H1 (cell line): ENCODE results near the gene FOXO1. TPM values are rescaled to one million over a fixed set of nuclear protein-coding genes. Genes with fewer than 3 reads are reported as not detected.

Source experiments
- CTCF ChIA-PET: fragments of 300-600 bp; sonication (Branson Sonifier 250); formaldehyde crosslinking; loops from one replicate; lab custom pipeline; 2021; ENCODE audit not compliant: partially characterized antibody; lab: Charles Lee
- POLR2A ChIA-PET: fragments of 300-600 bp; sonication (Branson Sonifier 250); formaldehyde crosslinking; loops from one replicate; lab custom pipeline; 2021; ENCODE audit warnings: inconsistent platforms; ENCODE audit not compliant: partially characterized antibody; lab: Charles Lee
- DNase-seq, 2 experiments: peaks; one replicate each; pipeline versions ENCODE4 v3.0.0 to v3.0.0-alpha.2; 2010 to 2022; ENCODE audit warnings: low spot score in 2 of 2, low read depth in 1 of 2, mixed read lengths in 1 of 2
- FAIRE-seq: peaks from 2 replicates; lab custom pipeline; 2011; peaks lifted over from hg19 to GRCh38; lab: Jason Lieb, UNC
- H2AFZ ChIP-seq: 2 replicates; pipeline ENCODE4 v1.8.1; 2012; ENCODE audit warnings: low read length, inconsistent platforms
- H2AK5ac ChIP-seq: 2 replicates; pipeline ENCODE4 v1.6.1; 2013; ENCODE audit warnings: low read depth, low read length
- H2BK120ac ChIP-seq: replicated peaks from 2 replicates; pipeline ENCODE3; 2013; ENCODE audit warnings: low read depth, low read length, inconsistent platforms
- H2BK12ac ChIP-seq: 2 replicates; pipeline ENCODE4 v1.6.1; 2013; ENCODE audit warnings: low read depth, low read length
- H2BK15ac ChIP-seq: 2 replicates; pipeline ENCODE4 v1.6.1; 2013; ENCODE audit warnings: low read length
- H2BK20ac ChIP-seq: 2 replicates; pipeline ENCODE4 v1.6.1; 2013; ENCODE audit warnings: low read length
- H2BK5ac ChIP-seq: 2 replicates; pipeline ENCODE4 v1.6.1; 2013; ENCODE audit warnings: low read depth, low read length
- H3K14ac ChIP-seq: 2 replicates; pipeline ENCODE4 v1.6.1; 2013; ENCODE audit warnings: inconsistent platforms; ENCODE audit not compliant: insufficient read length
- H3K18ac ChIP-seq: 2 replicates; pipeline ENCODE4 v1.6.1; 2013; ENCODE audit warnings: low read length; ENCODE audit errors: extremely low read depth
- H3K23ac ChIP-seq: 2 replicates; pipeline ENCODE4 v1.6.1; 2013; ENCODE audit warnings: inconsistent platforms; ENCODE audit not compliant: insufficient read length
- H3K23me2 ChIP-seq: 2 replicates; pipeline ENCODE4 v1.6.1; 2013; ENCODE audit warnings: low read depth, low read length
- H3K27ac ChIP-seq: 2 replicates; pipeline ENCODE4 v1.6.1; 2011; ENCODE audit warnings: low read depth, low read length, inconsistent platforms
- H3K27me3 ChIP-seq, 4 experiments: replicated peaks in 1 of 4; 1 replicate in 1 of 4; 2 replicates in 3 of 4; pipeline versions ENCODE4 v1.6.1 to v1.8.1; 2011 to 2013; ENCODE audit warnings: low read length in 3 of 4, mild to moderate bottlenecking in 3 of 4, inconsistent platforms in 2 of 4, mixed read lengths in 2 of 4, moderate library complexity in 1 of 4; ENCODE audit not compliant: control insufficient read depth in 3 of 4, insufficient read depth in 3 of 4; ENCODE audit errors: extremely low read depth in 1 of 4
- H3K36me3 ChIP-seq, 4 experiments: 2 replicates each; pipeline versions ENCODE4 v1.6.1 to v1.8.1; 2011 to 2013; ENCODE audit warnings: mild to moderate bottlenecking in 4 of 4, low read length in 3 of 4, moderate library complexity in 2 of 4, control low read depth in 1 of 4, inconsistent platforms in 1 of 4; ENCODE audit not compliant: insufficient read depth in 4 of 4, control insufficient read depth in 2 of 4
- H3K4ac ChIP-seq: replicated peaks from 2 replicates; pipeline ENCODE3; 2013; ENCODE audit warnings: low read length, low read depth, mixed read lengths, inconsistent platforms; ENCODE audit not compliant: insufficient read length
- H3K4me1 ChIP-seq, 4 experiments: replicated peaks in 1 of 4; 1 replicate in 1 of 4; 2 replicates in 3 of 4; pipeline versions ENCODE4 v1.6.1 to v1.8.1; 2011 to 2013; ENCODE audit warnings: low read length in 3 of 4, inconsistent platforms in 2 of 4, mixed read lengths in 1 of 4; ENCODE audit not compliant: insufficient read depth in 4 of 4, control insufficient read depth in 3 of 4
- H3K4me2 ChIP-seq, 2 experiments: 2 replicates each; pipeline versions ENCODE4 v1.6.1 to v1.8.1; 2011 to 2013; ENCODE audit warnings: low read depth in 2 of 2, low read length in 2 of 2, control low read depth in 1 of 2, inconsistent platforms in 1 of 2, mild to moderate bottlenecking in 1 of 2; ENCODE audit not compliant: insufficient read depth in 1 of 2
- H3K4me3 ChIP-seq, 4 experiments: fragments of 200-600, 300-600 bp in 1 of 4; sonication (generic), shearing (Covaris generic), sonication (Bioruptor Twin) in 1 of 4; 2 replicates each; pipeline versions ENCODE4 v1.5.1 to v1.8.1; 2011 to 2016; ENCODE audit warnings: low read length in 4 of 4, low read depth in 3 of 4, control low read depth in 2 of 4, inconsistent platforms in 2 of 4, mild to moderate bottlenecking in 2 of 4, mixed read lengths in 1 of 4, moderate library complexity in 1 of 4; ENCODE audit not compliant: insufficient read depth in 2 of 4; ENCODE audit errors: extremely low read depth in 1 of 4
- H3K56ac ChIP-seq: replicated peaks from 2 replicates; pipeline ENCODE3; 2013; ENCODE audit warnings: low read depth, mild to moderate bottlenecking, mixed read lengths, low read length, inconsistent platforms; ENCODE audit not compliant: insufficient read length
- H3K79me1 ChIP-seq: 2 replicates; pipeline ENCODE4 v1.6.1; 2013; ENCODE audit warnings: low read depth, low read length, control low read depth
- H3K79me2 ChIP-seq, 2 experiments: 2 replicates each; pipeline versions ENCODE4 v1.6.1 to v1.8.1; 2012 to 2013; ENCODE audit warnings: low read length in 2 of 2, mild to moderate bottlenecking in 2 of 2, inconsistent platforms in 1 of 2; ENCODE audit not compliant: insufficient read depth in 2 of 2, control insufficient read depth in 1 of 2
- H3K9ac ChIP-seq, 4 experiments: replicated peaks in 1 of 4; 1 replicate in 1 of 4; 2 replicates in 3 of 4; pipeline versions ENCODE4 v1.6.1 to v1.8.1; 2011 to 2013; ENCODE audit warnings: low read depth in 3 of 4, low read length in 3 of 4, control low read depth in 2 of 4, mild to moderate bottlenecking in 2 of 4, moderate library complexity in 2 of 4, inconsistent platforms in 1 of 4; ENCODE audit errors: extremely low read depth in 1 of 4
- H3K9me3 ChIP-seq, 2 experiments: 2 replicates each; pipeline versions ENCODE4 v1.6.1 to v1.8.1; 2012 to 2013; ENCODE audit warnings: mild to moderate bottlenecking in 2 of 2, moderate library complexity in 2 of 2, control low read depth in 1 of 2, inconsistent platforms in 1 of 2, low read depth in 1 of 2, low read length in 1 of 2, mixed read lengths in 1 of 2; ENCODE audit not compliant: insufficient read depth in 2 of 2
- H4K20me1 ChIP-seq, 2 experiments: replicated peaks in 1 of 2; 2 replicates each; pipeline versions ENCODE3 to v1.8.1; 2011 to 2013; ENCODE audit warnings: inconsistent platforms in 2 of 2, low read length in 2 of 2, mild to moderate bottlenecking in 1 of 2; ENCODE audit not compliant: insufficient read depth in 2 of 2, control insufficient read depth in 1 of 2
- H4K5ac ChIP-seq: 2 replicates; pipeline ENCODE4 v1.6.1; 2013; ENCODE audit warnings: low read length, low read depth, mixed read lengths, inconsistent platforms; ENCODE audit not compliant: insufficient read length
- H4K8ac ChIP-seq: 2 replicates; pipeline ENCODE4 v1.8.0; 2013; ENCODE audit warnings: mild to moderate bottlenecking, moderate library complexity, low read length, inconsistent platforms; ENCODE audit not compliant: insufficient read depth; ENCODE audit errors: extremely low read depth
- H4K91ac ChIP-seq: replicated peaks from 2 replicates; pipeline ENCODE3; 2013; ENCODE audit warnings: low read length, mixed read lengths, inconsistent platforms; ENCODE audit not compliant: insufficient read length
- BACH1 ChIP-seq: IDR thresholded peaks from 2 replicates; pipeline ENCODE4 v1.6.1; 2012; ENCODE audit warnings: low read length, improper control_type of control experiment
- BCL11A ChIP-seq, 2 experiments: IDR thresholded peaks; one replicate each; pipeline ENCODE4 v1.6.1; 2011; ENCODE audit warnings: low read depth in 2 of 2, low read length in 2 of 2, mild to moderate bottlenecking in 2 of 2
- CHD1 ChIP-seq: IDR thresholded peaks from 2 replicates; pipeline ENCODE4 v1.6.1; 2012; ENCODE audit warnings: low read depth, low read length, improper control_type of control experiment
- JUND ChIP-seq: IDR thresholded peaks from 2 replicates; pipeline ENCODE4 v1.6.1; 2011; ENCODE audit warnings: mild to moderate bottlenecking, improper control_type of control experiment, low read length
- MAFK ChIP-seq: IDR thresholded peaks from 2 replicates; pipeline ENCODE4 v1.6.1; 2012; ENCODE audit warnings: low read depth, mild to moderate bottlenecking, improper control_type of control experiment, low read length
- SAP30 ChIP-seq: fragments of 300-600 bp; sonication (generic); IDR thresholded peaks from 2 replicates; pipeline ENCODE4 v1.7.1; 2012; ENCODE audit warnings: low read length, moderate library complexity, mild to moderate bottlenecking, inconsistent platforms; ENCODE audit not compliant: insufficient read depth, insufficient replicate concordance
- SRF ChIP-seq: IDR thresholded peaks from 2 replicates; pipeline ENCODE4 v1.6.1; 2011; ENCODE audit warnings: mild to moderate bottlenecking, low read depth, low read length, moderate library complexity
- TAF1 ChIP-seq: IDR thresholded peaks from 2 replicates; pipeline ENCODE4 v1.6.1; 2011; ENCODE audit warnings: mild to moderate bottlenecking, low read depth, low read length
- USF2 ChIP-seq: IDR thresholded peaks from 2 replicates; pipeline ENCODE4 v1.6.1; 2011; ENCODE audit warnings: low read length, improper control_type of control experiment
- ZNF274 ChIP-seq: IDR thresholded peaks from 2 replicates; pipeline ENCODE4 v1.7.0; 2012; ENCODE audit warnings: low read length, borderline replicate concordance; ENCODE audit errors: extremely low read depth
- WGBS, 2 experiments: shearing (Covaris generic) in 1 of 2; methylation state at CpG; one replicate each; pipeline versions ENCODE4 v1.1.6 to v1.1.7; 2013 to 2015; ENCODE audit warnings: low lambda C conversion rate in 2 of 2, mixed read lengths in 2 of 2, inconsistent platforms in 1 of 2, low coverage in 1 of 2, missing lambda C conversion rate in 1 of 2; ENCODE audit not compliant: insufficient replicate concordance in 2 of 2, insufficient coverage in 1 of 2, insufficient read length in 1 of 2; ENCODE audit errors: extremely low coverage in 1 of 2, missing lambda C conversion rate in 1 of 2; 5-methylcytosine and 5-hydroxymethylcytosine counted together
- polyA plus RNA-seq, 7 experiments: library from polyadenylated mRNA; depleted of rRNA in 3 of 7; stranded (reverse) in 5 of 7; unstranded in 2 of 7; fragments of >200 nt in 5 of 7; fragments of 200-250 nt in 2 of 7; gene quantifications; 1 replicate in 5 of 7; 2 replicates in 1 of 7; 4 replicates in 1 of 7; pipeline versions ENCODE4 v1.2.1 to v1.2.3, GENCODE V29; 2011 to 2013; ENCODE audit warnings: missing spikeins in 2 of 7, mixed read lengths in 2 of 7
- total RNA-seq: library from RNA; stranded (reverse); fragmentation: NEBNext Ultra II Directional; extraction: Animal tissue kit (Norgen Biotek cat#: 25700); gene quantifications from 2 replicates; pipeline ENCODE4 v1.2.1, GENCODE V29; 2021

The FOXO1 gene
- total and polyA plus RNA-seq, 2 of the 8 experiments (the other 6 are each of a cell fraction or from before 2014, with no cell fraction given), result 35.3 to 56.9 TPM

- no peak overlapping the region for H2AK5ac ChIP-seq
- H3K9ac ChIP-seq, result no peak overlapping the region
- H2AFZ ChIP-seq, result no peak overlapping the region
- no peak overlapping the region for H2BK12ac ChIP-seq
- H3K79me1 ChIP-seq, result peaks cover 8% of the 10 kb centered on the region; the same call in 1 of the 2 replicates
- H3K23me2 ChIP-seq, result no peaks in the 10 kb centered on the region
- DNase-seq (no peak), FAIRE-seq (no peak)
- no peak overlapping the region for H4K91ac ChIP-seq
- ChIA-PET POLR2A (no interaction called here), CTCF (interaction anchor here (1.0 to 2.2 kb wide), 2 partner anchors 76 to 110 kb away, joined by 3 to 5 read pairs; no protein-coding TSS in a partner anchor)
- H3K4me2 ChIP-seq, result no peak overlapping the region
- no peaks in the 10 kb centered on the region for H3K9me3 ChIP-seq
- no peak overlapping the region for H3K4ac ChIP-seq
- no peaks in the 10 kb centered on the region for H3K36me3 ChIP-seq
- H2BK20ac ChIP-seq, result no peak overlapping the region
- H3K27me3 ChIP-seq, result no peaks in the 10 kb centered on the region
- H3K14ac ChIP-seq, result no peak overlapping the region
- no peak overlapping the region for H3K27ac ChIP-seq
- whole genome bisulfite sequencing, 2 experiments, result 84% methylated on average over 1 of the region's 1 CpG; no CpG with 5 or more reads in 1 of the 2 experiments
- no peak overlapping the region for H2BK120ac ChIP-seq
- H3K18ac ChIP-seq, result no peak overlapping the region
- peaks cover 15 to 39% of the 10 kb centered on the region in 2 experiments for H4K20me1 ChIP-seq
- H4K5ac ChIP-seq, result no peak overlapping the region
- peaks cover 35 to 100% of the 10 kb centered on the region in 2 experiments for H3K79me2 ChIP-seq
- H4K8ac ChIP-seq, result no peak overlapping the region
- no peak overlapping the region for H3K4me3 ChIP-seq
- no peak overlapping the region for H2BK5ac ChIP-seq
- no peak overlapping the region for H2BK15ac ChIP-seq
- H3K56ac ChIP-seq, result no peak overlapping the region
- peaks cover 0 to 24% (median 11%) of the 10 kb centered on the region in 4 experiments; a peak in 5 of 7 replicates for H3K4me1 ChIP-seq
- H3K23ac ChIP-seq, result no peak overlapping the region
- TF ChIP-seq SAP30 (no peak), SRF (no peak), CHD1 (no peak), JUND (no peak), BACH1 (no peak), MAFK (no peak), BCL11A (IDR thresholded peaks at IDR 0.05; ENCODE audit: low read depth in 2 of 2, low read length in 2 of 2) (no peak), ZNF274 (no peak), TAF1 (no peak), USF2 (no peak)
Observed at GRCh38 chr13:40592035-40592434, 74.4 kb downstream of the FOXO1 start.
